ENCODE data around the gene RAP1GAP2.

RAP1GAP2 gene

GRCh38 chr17:3024346-3024745 is 228.1 kb downstream of the RAP1GAP2 start:
- no peak for DNase-seq
- Histone ChIP-seq H3K9me3 (no peaks in the 10 kb centered on the region), H3K4me1 (no peaks in the 10 kb centered on the region), H3K27me3 (no peaks in the 10 kb centered on the region), H3K4me3 (ENCODE audit: low read depth, low read length) (no peak overlapping the region), H3K36me3 (peaks cover 34% of the 10 kb centered on the region)
- TF ChIP-seq CTCF (IDR thresholded peaks at IDR 0.05; ENCODE audit: low read depth, low read length), result no peak

- Histone ChIP-seq H3K4me1 (no peaks in the 10 kb centered on the region), H3K36me3 (peaks cover 30% of the 10 kb centered on the region), H3K27me3 (no peaks in the 10 kb centered on the region), H3K4me3 (ENCODE audit: low read depth, low read length) (no peak overlapping the region), H3K9me3 (no peaks in the 10 kb centered on the region)
- TF ChIP-seq CTCF (IDR thresholded peaks at IDR 0.05; ENCODE audit: low read depth, low read length), result no peak
- no peak for DNase-seq
Measured at GRCh38 chr17:3025421-3026124, 229.3 kb downstream of the RAP1GAP2 start.

- no peaks in the 10 kb centered on the region for H3K4me1 ChIP-seq
- no peak for DNase-seq
- H3K9me3 ChIP-seq, result no peaks in the 10 kb centered on the region
- TF ChIP-seq CTCF (IDR thresholded peaks at IDR 0.05; ENCODE audit: low read depth, low read length), result no peak
- H3K4me3 ChIP-seq (ENCODE audit: low read depth, low read length), result no peak overlapping the region
- H3K27me3 ChIP-seq, result no peaks in the 10 kb centered on the region
- H3K36me3 ChIP-seq, result peaks cover 31% of the 10 kb centered on the region
Measured at GRCh38 chr17:3026125-3026855, 230.1 kb downstream of the RAP1GAP2 start.

GRCh38 chr17:3026856-3027751 is 230.9 kb downstream of the RAP1GAP2 start:
- H3K4me3 ChIP-seq (ENCODE audit: low read depth, low read length), result no peak overlapping the region
- peaks cover 25% of the 10 kb centered on the region for H3K36me3 ChIP-seq
- H3K9me3 ChIP-seq, result no peaks in the 10 kb centered on the region
- no peaks in the 10 kb centered on the region for H3K4me1 ChIP-seq
- TF ChIP-seq CTCF (IDR thresholded peaks at IDR 0.05; ENCODE audit: low read depth, low read length), result no peak
- no peak for DNase-seq
- H3K27me3 ChIP-seq, result no peaks in the 10 kb centered on the region

GRCh38 chr17:3027786-3028532 is 231.7 kb downstream of the RAP1GAP2 start:
- Histone ChIP-seq H3K4me3 (ENCODE audit: low read depth, low read length) (no peak overlapping the region), H3K9me3 (no peaks in the 10 kb centered on the region), H3K4me1 (no peaks in the 10 kb centered on the region), H3K36me3 (peaks cover 24% of the 10 kb centered on the region), H3K27me3 (no peaks in the 10 kb centered on the region)
- no peak for TF ChIP-seq CTCF (IDR thresholded peaks at IDR 0.05; ENCODE audit: low read depth, low read length)
- no peak for DNase-seq
